ENCODE measurements around the gene SRI.

The SRI gene

GRCh38 chr7:88244258-88244657 lies 24.4 kb upstream of the SRI start:
- no peak for DNase-seq (ENCODE audit: low read depth, low spot score)
- POLR2A ChIA-PET, result no interaction called here
- TF ChIP-seq, protein P1, sequence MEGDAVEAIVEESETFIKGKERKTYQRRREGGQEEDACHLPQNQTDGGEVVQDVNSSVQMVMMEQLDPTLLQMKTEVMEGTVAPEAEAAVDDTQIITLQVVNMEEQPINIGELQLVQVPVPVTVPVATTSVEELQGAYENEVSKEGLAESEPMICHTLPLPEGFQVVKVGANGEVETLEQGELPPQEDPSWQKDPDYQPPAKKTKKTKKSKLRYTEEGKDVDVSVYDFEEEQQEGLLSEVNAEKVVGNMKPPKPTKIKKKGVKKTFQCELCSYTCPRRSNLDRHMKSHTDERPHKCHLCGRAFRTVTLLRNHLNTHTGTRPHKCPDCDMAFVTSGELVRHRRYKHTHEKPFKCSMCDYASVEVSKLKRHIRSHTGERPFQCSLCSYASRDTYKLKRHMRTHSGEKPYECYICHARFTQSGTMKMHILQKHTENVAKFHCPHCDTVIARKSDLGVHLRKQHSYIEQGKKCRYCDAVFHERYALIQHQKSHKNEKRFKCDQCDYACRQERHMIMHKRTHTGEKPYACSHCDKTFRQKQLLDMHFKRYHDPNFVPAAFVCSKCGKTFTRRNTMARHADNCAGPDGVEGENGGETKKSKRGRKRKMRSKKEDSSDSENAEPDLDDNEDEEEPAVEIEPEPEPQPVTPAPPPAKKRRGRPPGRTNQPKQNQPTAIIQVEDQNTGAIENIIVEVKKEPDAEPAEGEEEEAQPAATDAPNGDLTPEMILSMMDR (IDR thresholded peaks at IDR 0.05; ENCODE audit: insufficient read depth, low read length, missing control alignments), result no peak
- no peak overlapping the region for H3K4me3 ChIP-seq (ENCODE audit: low read depth, low read length)
- CTCF ChIA-PET, result interaction anchor here (1.0 to 2.7 kb wide), 2 partner anchors 24 to 591 kb away, joined by 3 to 9 read pairs; partner anchors contain the start of gene SRI

GRCh38 chr7:88243345-88243909 lies 23.6 kb upstream of the SRI start:
- CTCF ChIA-PET, result interaction anchor here (0.6 to 2.7 kb wide), 11 partner anchors 16 to 1909 kb away, joined by 3 to 9 read pairs (median 3); partner anchors contain the start of gene SRI
- no peak overlapping the region for H3K4me3 ChIP-seq (ENCODE audit: low read depth, low read length)
- TF ChIP-seq, protein P1 (IDR thresholded peaks at IDR 0.05; ENCODE audit: insufficient read depth, low read length, missing control alignments), result peak; percentile 49
- POLR2A ChIA-PET, result no interaction called here
- DNase-seq (ENCODE audit: low read depth, low spot score), result no peak

- DNase-seq (ENCODE audit: low read depth, low spot score), result no peak
- TF ChIP-seq, protein P1 (IDR thresholded peaks at IDR 0.05; ENCODE audit: insufficient read depth, low read length, missing control alignments), result no peak
- ChIA-PET POLR2A (no interaction called here), CTCF (no interaction called here)
- H3K4me3 ChIP-seq (ENCODE audit: low read depth, low read length), result no peak overlapping the region
Observed at GRCh38 chr7:88239852-88240251, 20.0 kb upstream of the SRI start.

- CTCF ChIA-PET, result no interaction called here
- no peak for DNase-seq (ENCODE audit: low read depth, low spot score)
- TF ChIP-seq, protein P1 (IDR thresholded peaks at IDR 0.05; ENCODE audit: insufficient read depth, low read length, missing control alignments), result no peak
- POLR2A ChIA-PET, result no interaction called here
- H3K4me3 ChIP-seq (ENCODE audit: low read depth, low read length), result no peak overlapping the region
Observed at GRCh38 chr7:88233828-88234227, 14.0 kb upstream of the SRI start.

GRCh38 chr7:88230646-88231045 lies 10.8 kb upstream of the SRI start:
- no peak overlapping the region for H3K4me3 ChIP-seq (ENCODE audit: low read depth, low read length)
- POLR2A ChIA-PET, result no interaction called here
- CTCF ChIA-PET, result no interaction called here
- TF ChIP-seq, protein P1 (IDR thresholded peaks at IDR 0.05; ENCODE audit: insufficient read depth, low read length, missing control alignments), result no peak
- no peak for DNase-seq (ENCODE audit: low read depth, low spot score)

GRCh38 chr7:88229302-88229995 lies 9.6 kb upstream of the SRI start:
- ChIA-PET POLR2A (no interaction called here), CTCF (interaction anchor here (0.9 kb wide), 1 partner anchor 9 kb away, joined by 4 read pairs; no protein-coding TSS in a partner anchor)
- H3K4me3 ChIP-seq (ENCODE audit: low read depth, low read length), result no peak overlapping the region
- no peak for DNase-seq (ENCODE audit: low read depth, low spot score)
- TF ChIP-seq, protein P1 (IDR thresholded peaks at IDR 0.05; ENCODE audit: insufficient read depth, low read length, missing control alignments), result no peak
